A549 (cell line): Measurements from ENCODE around the gene SUPT20H. TPM values are rescaled to one million over a fixed set of nuclear protein-coding genes. Genes with fewer than 3 reads are reported as not detected.

ENCODE experiments used
- HOXB13 ChIP-seq: fragments of 250-450 bp; sonication (Bioruptor Pico); IDR thresholded peaks from 2 replicates; pipeline ENCODE4 v1.5.0; 2020; ENCODE audit warnings: low read depth, mild to moderate bottlenecking, moderate library complexity
- MAZ ChIP-seq: fragments of 150-350 bp; IDR thresholded peaks from 2 replicates; pipeline ENCODE4 v1.6.1; 2014; ENCODE audit warnings: antibody characterized with exemption, low read depth, low read length, borderline replicate concordance
- polyA plus RNA-seq, 4 experiments: library from polyadenylated mRNA; depleted of rRNA in 3 of 4; stranded (reverse); fragments of >200 nt; fragmentation: RNase III in 1 of 4; extraction: RNeasy Plus Mini Kit Qiagen cat#74134 plus additional on column Dnase treatment in 1 of 4; gene quantifications; 2 replicates in 3 of 4; 3 replicates in 1 of 4; pipeline ENCODE4 v1.2.3, GENCODE V29; 2011 to 2017
- TF ChIP-seq, protein P1 (sequence below): fragments of 200-600 bp; sonication (generic); IDR thresholded peaks from 2 replicates; pipeline ENCODE4 v1.6.1; 2016; ENCODE audit warnings: antibody characterized with exemption, mild to moderate bottlenecking, moderate library complexity

SUPT20H gene
- polyA plus RNA-seq, 2 of the 4 experiments (the other 2 are of a cell fraction): 26.2 to 50.9 TPM

DNA sequence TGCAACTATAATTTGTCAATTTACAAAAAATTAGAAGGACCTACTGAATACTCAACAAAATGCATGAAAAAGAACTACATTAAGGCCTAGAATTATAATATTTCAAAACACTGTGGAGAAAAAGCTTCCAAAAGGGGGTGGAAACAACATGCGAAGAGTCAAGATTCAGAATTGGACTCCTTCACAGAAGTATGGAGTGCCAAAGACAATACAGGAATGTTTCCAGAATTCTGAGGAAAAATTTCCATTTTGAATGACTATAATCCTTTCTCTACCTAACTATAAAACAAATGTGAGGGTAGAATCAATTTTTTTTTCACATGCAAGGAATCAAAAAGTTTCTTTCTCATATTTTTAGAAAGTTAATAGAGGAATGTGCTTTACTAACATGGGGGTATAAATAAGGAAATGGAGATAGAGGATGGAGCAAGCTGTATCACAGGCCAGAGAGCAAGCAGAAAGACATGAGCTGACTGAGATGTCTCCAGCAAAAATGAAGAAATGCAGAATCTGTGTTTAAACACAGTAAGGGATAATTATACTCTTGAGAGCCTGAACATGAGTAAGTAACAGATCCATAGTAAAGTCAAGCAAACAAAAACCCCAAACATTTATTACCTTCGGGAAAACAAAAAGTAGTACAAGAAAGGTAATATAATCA lies 99.9 kb downstream of the SUPT20H start (continued):
- TF ChIP-seq, protein P1, sequence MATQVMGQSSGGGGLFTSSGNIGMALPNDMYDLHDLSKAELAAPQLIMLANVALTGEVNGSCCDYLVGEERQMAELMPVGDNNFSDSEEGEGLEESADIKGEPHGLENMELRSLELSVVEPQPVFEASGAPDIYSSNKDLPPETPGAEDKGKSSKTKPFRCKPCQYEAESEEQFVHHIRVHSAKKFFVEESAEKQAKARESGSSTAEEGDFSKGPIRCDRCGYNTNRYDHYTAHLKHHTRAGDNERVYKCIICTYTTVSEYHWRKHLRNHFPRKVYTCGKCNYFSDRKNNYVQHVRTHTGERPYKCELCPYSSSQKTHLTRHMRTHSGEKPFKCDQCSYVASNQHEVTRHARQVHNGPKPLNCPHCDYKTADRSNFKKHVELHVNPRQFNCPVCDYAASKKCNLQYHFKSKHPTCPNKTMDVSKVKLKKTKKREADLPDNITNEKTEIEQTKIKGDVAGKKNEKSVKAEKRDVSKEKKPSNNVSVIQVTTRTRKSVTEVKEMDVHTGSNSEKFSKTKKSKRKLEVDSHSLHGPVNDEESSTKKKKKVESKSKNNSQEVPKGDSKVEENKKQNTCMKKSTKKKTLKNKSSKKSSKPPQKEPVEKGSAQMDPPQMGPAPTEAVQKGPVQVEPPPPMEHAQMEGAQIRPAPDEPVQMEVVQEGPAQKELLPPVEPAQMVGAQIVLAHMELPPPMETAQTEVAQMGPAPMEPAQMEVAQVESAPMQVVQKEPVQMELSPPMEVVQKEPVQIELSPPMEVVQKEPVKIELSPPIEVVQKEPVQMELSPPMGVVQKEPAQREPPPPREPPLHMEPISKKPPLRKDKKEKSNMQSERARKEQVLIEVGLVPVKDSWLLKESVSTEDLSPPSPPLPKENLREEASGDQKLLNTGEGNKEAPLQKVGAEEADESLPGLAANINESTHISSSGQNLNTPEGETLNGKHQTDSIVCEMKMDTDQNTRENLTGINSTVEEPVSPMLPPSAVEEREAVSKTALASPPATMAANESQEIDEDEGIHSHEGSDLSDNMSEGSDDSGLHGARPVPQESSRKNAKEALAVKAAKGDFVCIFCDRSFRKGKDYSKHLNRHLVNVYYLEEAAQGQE: no peak
- no peak for TF ChIP-seq MAZ
- no peak for TF ChIP-seq HOXB13 (CRISPR knock-in tag)

Other genes starting within 250 kb of the SUPT20H start
- gene RFXAP, start 240.5 kb downstream of the SUPT20H start, polyA plus RNA-seq (2011; rRNA removed): 2.0 and 2.5 TPM in 2 replicates
- gene RFXAP, start 240.5 kb downstream of the SUPT20H start, polyA plus RNA-seq (2017; fragmentation: RNase III; extraction: RNeasy Plus Mini Kit Qiagen cat#74134 plus additional on column Dnase treatment): 2.4 to 2.8 TPM (median 2.5 TPM) in 3 replicates
- 0.06 and 0.11 TPM in 2 replicates for gene SMAD9, start 139.4 kb downstream of the SUPT20H start, polyA plus RNA-seq (2011; rRNA removed)
- 0.04 to 0.05 TPM (median 0.04 TPM) in 3 replicates for gene SMAD9, start 139.4 kb downstream of the SUPT20H start, polyA plus RNA-seq (2017; fragmentation: RNase III; extraction: RNeasy Plus Mini Kit Qiagen cat#74134 plus additional on column Dnase treatment)
- gene ALG5, start 60.3 kb downstream of the SUPT20H start, polyA plus RNA-seq (2011; rRNA removed): 50.5 and 69.0 TPM in 2 replicates
- 34.4 to 35.9 TPM (median 35.1 TPM) in 3 replicates for gene ALG5, start 60.3 kb downstream of the SUPT20H start, polyA plus RNA-seq (2017; fragmentation: RNase III; extraction: RNeasy Plus Mini Kit Qiagen cat#74134 plus additional on column Dnase treatment)
- 53.0 and 63.3 TPM in 2 replicates for gene EXOSC8, start 58.9 kb downstream of the SUPT20H start, polyA plus RNA-seq (2011; rRNA removed)
- 46.4 to 51.1 TPM (median 48.8 TPM) in 3 replicates for gene EXOSC8, start 58.9 kb downstream of the SUPT20H start, polyA plus RNA-seq (2017; fragmentation: RNase III; extraction: RNeasy Plus Mini Kit Qiagen cat#74134 plus additional on column Dnase treatment)
- not detected in 2 replicates for gene CSNK1A1L, start 46.0 kb upstream of the SUPT20H start, polyA plus RNA-seq (2011; rRNA removed)
- gene CSNK1A1L, start 46.0 kb upstream of the SUPT20H start, polyA plus RNA-seq (2017; fragmentation: RNase III; extraction: RNeasy Plus Mini Kit Qiagen cat#74134 plus additional on column Dnase treatment): not detected in 3 replicates